Type B pancreatic cell (in vitro differentiated cells): ENCODE results near the gene MCTP1. TPM values are rescaled to one million over a fixed set of nuclear protein-coding genes. Genes with fewer than 3 reads are reported as not detected.

Experiments used
- DNase-seq: peaks from one replicate; pipeline ENCODE4 v3.0.0; 2021; ENCODE audit warnings: mixed read lengths; ENCODE audit not compliant: unreplicated experiment; ENCODE audit errors: extremely low spot score
- H3K27ac Mint-ChIP-seq: 2 replicates; pipeline ENCODE4 v1.8.0; 2021; ENCODE audit warnings: mild to moderate bottlenecking, mixed read lengths
- H3K27me3 Mint-ChIP-seq: 2 replicates; pipeline ENCODE4 v1.8.0; 2021; ENCODE audit warnings: mixed read lengths
- H3K36me3 Mint-ChIP-seq: 2 replicates; pipeline ENCODE4 v1.8.0; 2021; ENCODE audit warnings: mixed read lengths
- H3K4me1 Mint-ChIP-seq: one replicate; pipeline ENCODE4 v1.8.0; 2021; ENCODE audit warnings: mixed read lengths; ENCODE audit not compliant: unreplicated experiment
- H3K4me3 Mint-ChIP-seq: 2 replicates; pipeline ENCODE4 v1.8.0; 2021; ENCODE audit warnings: mild to moderate bottlenecking, mixed read lengths
- H3K9me3 Mint-ChIP-seq: 2 replicates; pipeline ENCODE4 v1.8.0; 2021; ENCODE audit warnings: mixed read lengths
- total RNA-seq: library from RNA; stranded (reverse); gene quantifications from 2 replicates; pipeline ENCODE4 v1.2.1, GENCODE V29; 2021; ENCODE audit warnings: low replicate concordance
- TF ChIP-seq, protein P1 (sequence below): fragments of 200-600 bp; sonication (generic); conservative IDR thresholded peaks from 2 replicates; pipeline ENCODE4 v1.5.0; 2021; ENCODE audit warnings: antibody characterized with exemption, mild to moderate bottlenecking

Gene MCTP1
- total RNA-seq, 1 donor from 2014 or later, result 4.6 TPM

DNA sequence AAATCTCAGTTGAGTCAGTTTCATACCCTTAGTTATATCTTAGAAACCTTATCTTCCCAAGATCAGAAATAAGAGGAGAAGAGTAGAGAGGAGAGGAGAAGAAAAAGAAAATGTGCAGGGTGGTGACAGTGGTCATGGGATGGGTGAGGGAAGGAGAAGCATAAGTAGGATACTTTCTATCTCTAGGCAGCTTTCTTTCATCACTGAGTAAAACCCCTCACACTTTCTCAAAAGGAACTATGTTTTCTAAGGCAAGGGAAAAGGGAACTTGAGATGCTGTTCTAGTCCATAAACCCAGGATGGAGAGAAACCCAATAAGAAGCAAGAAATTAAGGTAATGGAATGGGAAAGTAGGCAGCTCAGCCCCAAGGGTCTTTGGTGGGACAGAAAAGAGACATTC is 225.3 kb downstream of the MCTP1 start:
- Mint-ChIP-seq H3K36me3 (no peaks in the 10 kb centered on the region), H3K27me3 (no peaks in the 10 kb centered on the region), H3K9me3 (no peaks in the 10 kb centered on the region), H3K27ac (no peak overlapping the region), H3K4me3 (no peak overlapping the region), H3K4me1 (no peaks in the 10 kb centered on the region)
- no peak for DNase-seq
- TF ChIP-seq, protein P1, sequence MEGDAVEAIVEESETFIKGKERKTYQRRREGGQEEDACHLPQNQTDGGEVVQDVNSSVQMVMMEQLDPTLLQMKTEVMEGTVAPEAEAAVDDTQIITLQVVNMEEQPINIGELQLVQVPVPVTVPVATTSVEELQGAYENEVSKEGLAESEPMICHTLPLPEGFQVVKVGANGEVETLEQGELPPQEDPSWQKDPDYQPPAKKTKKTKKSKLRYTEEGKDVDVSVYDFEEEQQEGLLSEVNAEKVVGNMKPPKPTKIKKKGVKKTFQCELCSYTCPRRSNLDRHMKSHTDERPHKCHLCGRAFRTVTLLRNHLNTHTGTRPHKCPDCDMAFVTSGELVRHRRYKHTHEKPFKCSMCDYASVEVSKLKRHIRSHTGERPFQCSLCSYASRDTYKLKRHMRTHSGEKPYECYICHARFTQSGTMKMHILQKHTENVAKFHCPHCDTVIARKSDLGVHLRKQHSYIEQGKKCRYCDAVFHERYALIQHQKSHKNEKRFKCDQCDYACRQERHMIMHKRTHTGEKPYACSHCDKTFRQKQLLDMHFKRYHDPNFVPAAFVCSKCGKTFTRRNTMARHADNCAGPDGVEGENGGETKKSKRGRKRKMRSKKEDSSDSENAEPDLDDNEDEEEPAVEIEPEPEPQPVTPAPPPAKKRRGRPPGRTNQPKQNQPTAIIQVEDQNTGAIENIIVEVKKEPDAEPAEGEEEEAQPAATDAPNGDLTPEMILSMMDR, result no peak

DNA sequence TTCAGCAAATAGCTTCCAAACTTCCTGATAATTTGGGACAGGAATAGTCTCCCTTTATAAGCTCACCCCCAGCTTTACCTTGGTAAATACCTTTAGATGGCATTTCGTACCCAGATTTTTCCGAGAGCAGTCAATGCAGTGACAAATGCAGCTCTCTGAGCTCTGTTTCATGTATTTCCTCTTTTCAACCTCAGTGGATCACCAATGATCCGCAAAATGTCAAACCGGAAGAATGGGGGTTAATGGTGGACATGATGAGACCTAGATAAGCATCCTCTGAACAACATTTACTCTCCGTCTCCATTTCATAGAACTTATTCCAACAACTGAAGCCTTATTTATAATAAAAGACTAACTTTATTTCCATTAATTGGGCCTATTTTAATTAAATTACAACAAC is 227.3 kb downstream of the MCTP1 start:
- Mint-ChIP-seq H3K4me1 (no peaks in the 10 kb centered on the region), H3K27me3 (no peaks in the 10 kb centered on the region), H3K4me3 (no peak overlapping the region), H3K9me3 (no peaks in the 10 kb centered on the region), H3K36me3 (no peaks in the 10 kb centered on the region), H3K27ac (no peak overlapping the region)
- TF ChIP-seq, protein P1, result no peak
- DNase-seq, result no peak

DNA sequence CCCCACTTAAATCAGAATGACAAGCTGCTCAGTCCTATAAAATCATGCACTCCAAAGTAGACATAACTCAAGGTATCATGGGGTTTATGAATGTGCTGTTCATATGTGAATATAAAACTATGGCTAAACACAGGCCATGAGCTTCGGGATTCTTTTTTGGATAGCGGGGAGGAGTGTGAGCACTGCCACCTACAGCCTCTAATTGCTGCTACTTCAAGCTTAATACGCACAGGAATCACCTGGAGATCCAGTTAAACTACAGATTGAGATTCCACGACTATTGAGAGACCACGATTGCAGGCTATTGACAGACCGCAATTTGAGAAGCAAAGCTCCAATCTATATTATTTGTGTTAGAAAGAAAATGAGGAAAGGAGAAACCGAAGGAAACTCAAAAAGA is 231.6 kb downstream of the MCTP1 start:
- no peaks in the 10 kb centered on the region for H3K36me3 Mint-ChIP-seq
- no peaks in the 10 kb centered on the region for H3K27me3 Mint-ChIP-seq
- no peak for DNase-seq
- TF ChIP-seq, protein P1, result no peak
- no peak overlapping the region for H3K4me3 Mint-ChIP-seq
- H3K27ac Mint-ChIP-seq, result no peak overlapping the region
- no peaks in the 10 kb centered on the region for H3K9me3 Mint-ChIP-seq
- no peaks in the 10 kb centered on the region for H3K4me1 Mint-ChIP-seq

DNA sequence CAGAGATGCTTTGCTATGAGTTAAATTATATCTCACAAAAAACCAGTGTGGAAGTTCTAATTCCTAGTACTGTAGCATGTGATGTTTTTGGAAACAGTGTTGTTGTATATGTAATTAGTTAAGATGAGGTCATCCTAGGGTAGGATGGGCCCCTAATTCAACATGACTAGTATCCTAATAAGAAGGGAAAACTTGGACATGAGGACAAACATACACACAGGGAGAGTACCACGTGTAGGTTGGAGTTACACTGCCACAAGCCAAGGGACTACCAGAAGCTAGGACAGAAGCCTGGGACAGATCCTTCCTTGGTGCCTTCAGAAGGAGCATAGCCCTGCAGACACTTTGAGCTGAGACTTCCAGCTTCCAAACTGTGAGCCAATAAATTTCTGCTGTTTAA is 234.2 kb downstream of the MCTP1 start:
- DNase-seq, result no peak
- no peak overlapping the region for H3K27ac Mint-ChIP-seq
- no peaks in the 10 kb centered on the region for H3K4me1 Mint-ChIP-seq
- H3K36me3 Mint-ChIP-seq, result no peaks in the 10 kb centered on the region
- H3K27me3 Mint-ChIP-seq, result no peaks in the 10 kb centered on the region
- no peak overlapping the region for H3K4me3 Mint-ChIP-seq
- TF ChIP-seq, protein P1, result no peak
- H3K9me3 Mint-ChIP-seq, result no peaks in the 10 kb centered on the region

DNA sequence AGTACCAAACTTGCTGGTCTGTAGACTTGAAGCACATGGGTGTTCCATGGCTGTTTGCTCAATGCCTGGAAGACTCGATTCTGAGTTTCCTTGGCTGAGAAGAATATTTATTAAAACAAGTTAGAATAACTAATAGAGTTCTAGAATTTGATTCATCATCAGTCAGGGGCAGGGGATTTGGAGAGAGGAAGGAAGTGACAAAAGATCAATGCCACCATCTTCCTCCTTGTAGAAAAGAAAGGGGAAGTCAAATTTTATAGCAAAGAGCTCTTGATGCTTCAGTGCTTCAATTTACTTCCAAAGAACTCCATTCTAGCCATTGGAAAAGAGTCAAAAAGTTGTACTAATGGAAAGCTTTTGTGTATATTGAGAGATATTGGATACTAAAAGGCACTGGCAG is 236.3 kb downstream of the MCTP1 start:
- DNase-seq, result no peak
- no peaks in the 10 kb centered on the region for H3K27me3 Mint-ChIP-seq
- no peaks in the 10 kb centered on the region for H3K9me3 Mint-ChIP-seq
- TF ChIP-seq, protein P1, result no peak
- peaks cover 7% of the 10 kb centered on the region for H3K4me1 Mint-ChIP-seq
- no peaks in the 10 kb centered on the region for H3K36me3 Mint-ChIP-seq
- no peak overlapping the region for H3K4me3 Mint-ChIP-seq
- no peak overlapping the region for H3K27ac Mint-ChIP-seq
